Measurements from ENCODE around the gene BOD1L1. TPM values are rescaled to one million over a fixed set of nuclear protein-coding genes. Genes with fewer than 3 reads are reported as not detected.
A peak's percentile ranks its signal among the peaks of the same experiment; 100 is the strongest.

The BOD1L1 gene
- total and polyA plus RNA-seq, 2 of the 8 experiments (the other 6 are each of a cell fraction or from before 2014, with no cell fraction given): 6.8 to 39.3 TPM

GRCh38 chr4:13544606-13545393, 82.7 kb downstream of the BOD1L1 start (continued):
- TF ChIP-seq CHD7 (IDR thresholded peaks at IDR 0.05; ENCODE audit: insufficient replicate concordance, low read length) (no peak), CTCF (IDR thresholded peaks at IDR 0.05; ENCODE audit: control extremely low read depth in 1 of 3, insufficient read depth in 1 of 3, low read depth in 1 of 3, low read length in 3 of 3) (no peak), E2F6 (IDR thresholded peaks at IDR 0.05) (peak; percentile 94), CBX5 (IDR thresholded peaks at IDR 0.05; ENCODE audit: low read depth, low read length) (no peak), RFX5 (IDR thresholded peaks at IDR 0.05; ENCODE audit: borderline replicate concordance, low read depth, low read length) (no peak), TBP (IDR thresholded peaks at IDR 0.05; ENCODE audit: low read depth, low read length) (0 out of 2 replicates have a peak, but pooled peaks have one; percentile 13)

All from H1 (cell line).